Endothelial cell of umbilical vein (primary cell): ENCODE results near the gene KRTAP10-8. TPM values are rescaled to one million over a fixed set of nuclear protein-coding genes. Genes with fewer than 3 reads are reported as not detected.
"Not testable (repeated sequence)": the region's sequence is repeated elsewhere in the genome, so short reads cannot be mapped to it uniquely, and the experiment has no call there.

Experiments used
- BruUV-seq: library from RNA; stranded (reverse); fragments of 400-500 nt; replicated peaks from 2 replicates; lab custom pipeline; 2021; lab: Mats Ljungman, UMichigan
- CTCF ChIA-PET: fragments of 300-600, 350-600 bp; sonication (Branson Sonifier 250); formaldehyde crosslinking; loops from one replicate; lab custom pipeline; 2021; ENCODE audit warnings: antibody characterized with exemption, inconsistent platforms; lab: Charles Lee
- POLR2A ChIA-PET: fragments of 300-600, 350-600 bp; sonication (Branson Sonifier 250); formaldehyde crosslinking; loops from one replicate; lab custom pipeline; 2021; ENCODE audit warnings: antibody characterized with exemption, inconsistent platforms; lab: Charles Lee
- DNase-seq: peaks from one replicate; pipeline ENCODE4 v3.0.0-alpha.2; 2011; ENCODE audit warnings: low read depth, low spot score
- FAIRE-seq: peaks from 2 replicates; lab custom pipeline; 2011; peaks lifted over from hg19 to GRCh38; lab: Jason Lieb, UNC
- H2AFZ ChIP-seq: 2 replicates; pipeline ENCODE4 v1.6.0; 2012; ENCODE audit warnings: low read depth, low read length, control low read depth, inconsistent platforms
- H3K27ac ChIP-seq: 2 replicates; pipeline ENCODE4 v1.5.1; 2011; ENCODE audit warnings: low read depth, mild to moderate bottlenecking, control low read depth, low read length, moderate library complexity; ENCODE audit not compliant: insufficient read depth
- H3K27me3 ChIP-seq, 2 experiments: 2 replicates each; pipeline versions ENCODE4 v1.6.0 to v1.6.1; 2011; ENCODE audit warnings: low read length in 2 of 2, mixed read lengths in 1 of 2; ENCODE audit not compliant: control insufficient read depth in 2 of 2, insufficient read depth in 2 of 2
- H3K36me3 ChIP-seq, 2 experiments: 2 replicates in 1 of 2; 3 replicates in 1 of 2; pipeline ENCODE4 v1.5.1; 2011; ENCODE audit warnings: low read length in 2 of 2, mild to moderate bottlenecking in 1 of 2, moderate library complexity in 1 of 2; ENCODE audit not compliant: control insufficient read depth in 2 of 2, insufficient read depth in 2 of 2; ENCODE audit errors: extremely low read depth in 1 of 2
- H3K4me1 ChIP-seq: 3 replicates; pipeline ENCODE4 v1.5.1; 2011; ENCODE audit warnings: mild to moderate bottlenecking, low read length; ENCODE audit not compliant: control insufficient read depth, insufficient read depth; ENCODE audit errors: extremely low read depth
- H3K4me2 ChIP-seq: 2 replicates; pipeline ENCODE4 v1.6.1; 2011; ENCODE audit warnings: low read length, control low read depth, mixed read lengths; ENCODE audit not compliant: insufficient read depth
- H3K4me3 ChIP-seq, 3 experiments: fragments of 200-600 bp in 1 of 3; sonication (generic), shearing (Covaris generic) in 1 of 3; replicated peaks in 1 of 3; 2 replicates each; pipeline ENCODE4 v1.5.1; 2011 to 2016; ENCODE audit warnings: control low read depth in 3 of 3, low read length in 3 of 3, mild to moderate bottlenecking in 2 of 3, inconsistent platforms in 1 of 3, low read depth in 1 of 3, moderate library complexity in 1 of 3; ENCODE audit not compliant: insufficient read depth in 1 of 3
- H3K79me2 ChIP-seq: 2 replicates; pipeline ENCODE4 v1.6.0; 2012; ENCODE audit warnings: low read length, inconsistent platforms; ENCODE audit not compliant: control insufficient read depth, insufficient read depth
- H3K9ac ChIP-seq: replicated peaks from 2 replicates; pipeline ENCODE3; 2011; ENCODE audit warnings: low read length, control low read depth; ENCODE audit not compliant: insufficient read depth; ENCODE audit errors: extremely low read depth
- H3K9me1 ChIP-seq: replicated peaks from 3 replicates; pipeline ENCODE4 v1.6.0; 2011; ENCODE audit warnings: mild to moderate bottlenecking, low read length; ENCODE audit not compliant: control insufficient read depth, insufficient read depth; ENCODE audit errors: extremely low read depth
- H3K9me3 ChIP-seq: replicated peaks from 2 replicates; pipeline ENCODE4 v1.5.1; 2012; ENCODE audit warnings: low read length, inconsistent platforms; ENCODE audit not compliant: control insufficient read depth, insufficient read depth
- H4K20me1 ChIP-seq: replicated peaks from 2 replicates; pipeline ENCODE3; 2011; ENCODE audit warnings: mild to moderate bottlenecking, low read length; ENCODE audit not compliant: control insufficient read depth, insufficient read depth; ENCODE audit errors: extremely low read depth
- CTCF ChIP-seq, 2 donors: IDR thresholded peaks; 1 replicate in 1 of 2; 2 replicates in 1 of 2; pipeline ENCODE4 v1.5.1; 2011; ENCODE audit warnings: low read length in 2 of 2, mild to moderate bottlenecking in 2 of 2, moderate library complexity in 2 of 2, control low read depth in 1 of 2, inconsistent platforms in 1 of 2, low read depth in 1 of 2; ENCODE audit not compliant: insufficient read depth in 1 of 2; ENCODE audit errors: extremely low read depth in 1 of 2
- EZH2 ChIP-seq: IDR thresholded peaks from 2 replicates; pipeline ENCODE4 v1.6.1; 2012; ENCODE audit warnings: borderline replicate concordance, low read depth, mild to moderate bottlenecking, moderate library complexity, low read length, inconsistent platforms; ENCODE audit not compliant: severe bottlenecking
- FOS ChIP-seq: IDR thresholded peaks from 2 replicates; pipeline ENCODE4 v1.6.1; 2011; ENCODE audit warnings: mild to moderate bottlenecking, low read length, moderate library complexity, borderline replicate concordance; ENCODE audit not compliant: insufficient read depth
- GATA2 ChIP-seq: IDR thresholded peaks from 2 replicates; pipeline ENCODE4 v1.7.0; 2011; ENCODE audit warnings: low read depth, mild to moderate bottlenecking, moderate library complexity, mixed read lengths, low read length; ENCODE audit not compliant: insufficient read length, insufficient read depth
- JUN ChIP-seq: IDR thresholded peaks from 2 replicates; pipeline ENCODE4 v1.6.1; 2011; ENCODE audit warnings: borderline replicate concordance, low read depth; ENCODE audit not compliant: insufficient read length, insufficient read depth
- MYC ChIP-seq: IDR thresholded peaks from one replicate; pipeline ENCODE4 v1.6.1; 2011; ENCODE audit warnings: mild to moderate bottlenecking, low read depth, low read length
- POLR2A ChIP-seq: IDR thresholded peaks from 2 replicates; pipeline ENCODE4 v1.6.1; 2012; ENCODE audit warnings: low read depth, mild to moderate bottlenecking, control low read depth, low read length
- POLR2AphosphoS5 ChIP-seq: IDR thresholded peaks from 2 replicates; pipeline ENCODE4 v1.6.1; 2012; ENCODE audit warnings: low read depth, mild to moderate bottlenecking, control low read depth, low read length, moderate library complexity; ENCODE audit not compliant: insufficient read depth
- dilution Hi-C: fragments of 300-500 bp; cut with MboI; formaldehyde crosslinking; loops from one replicate; pipeline ENCODE4 v1.15.0; 2019; ENCODE audit warnings: low sequenced_read_pairs; ENCODE audit not compliant: extremely low pct_ligation_motif_present
- intact Hi-C: fragments of 100-400 bp; cut with micrococcal nuclease; formaldehyde crosslinking; loops from one replicate; pipeline ENCODE4 v1.10.0; 2022
- polyA plus RNA-seq, 4 experiments: library from polyadenylated mRNA; depleted of rRNA in 3 of 4; stranded (reverse) in 3 of 4; unstranded in 1 of 4; fragments of >200 nt; gene quantifications; 2 replicates each; pipeline versions ENCODE4 v1.2.1 to v1.2.3, GENCODE V29; 2011 to 2012; ENCODE audit warnings: missing spikeins in 1 of 4
- total RNA-seq: library from RNA; stranded (reverse); gene quantifications from 2 replicates; pipeline ENCODE4 v1.2.3, GENCODE V29; 2021
- TF ChIP-seq, protein P1 (sequence below): IDR thresholded peaks from 2 replicates; pipeline ENCODE4 v1.6.1; 2011; ENCODE audit not compliant: insufficient read depth, insufficient read length

KRTAP10-8 gene
- total and polyA plus RNA-seq, 2 donors (not counting 3 experiments of a cell fraction or from before 2014, with no cell fraction given), result not detected

DNA sequence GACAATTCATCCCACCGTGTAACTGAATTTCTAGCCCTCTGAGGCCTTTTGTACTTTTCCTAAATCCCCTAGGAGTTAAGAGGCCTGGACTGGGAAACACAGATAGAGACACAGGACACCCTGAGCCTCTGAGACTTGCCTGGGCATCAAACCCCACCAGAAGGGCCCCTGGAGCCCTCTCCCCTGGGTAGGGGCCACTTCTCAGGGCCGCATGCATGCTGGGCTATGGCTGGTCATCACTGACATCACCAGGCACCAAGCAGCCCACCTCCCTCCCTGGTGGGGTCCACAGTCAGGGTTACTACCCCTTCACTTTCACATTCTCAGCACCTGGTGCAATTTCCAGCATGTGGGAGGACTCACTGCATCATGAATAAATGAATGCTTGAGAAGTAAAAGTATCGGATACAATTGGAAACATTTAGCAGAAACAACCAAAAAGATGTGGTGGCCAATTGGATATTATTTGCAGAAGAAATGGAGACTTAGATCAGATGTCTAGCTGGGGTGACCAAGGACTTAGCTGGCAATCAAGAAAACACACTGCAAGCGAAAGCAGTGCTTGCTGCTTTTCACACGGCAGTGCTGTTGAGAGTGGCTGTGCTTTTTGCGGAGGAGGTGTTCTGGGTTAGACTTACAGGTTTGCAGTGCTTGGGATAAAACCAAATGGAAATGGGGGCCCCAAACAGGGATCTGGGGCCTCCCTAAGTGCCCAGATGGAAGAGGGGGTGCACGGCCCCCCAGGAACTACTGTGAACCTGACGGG lies 12.4 kb upstream of the KRTAP10-8 start:
- no peak overlapping the region for H2AFZ ChIP-seq
- CTCF ChIA-PET, result interaction anchor here (1.4 kb wide), 1 partner anchor 194 kb away, joined by 4 read pairs; no protein-coding TSS in a partner anchor
- intact Hi-C loops, result no loop called here
- no peaks in the 10 kb centered on the region for H3K9me3 ChIP-seq
- no peak overlapping the region for H3K27ac ChIP-seq
- no peak overlapping the region for H3K9ac ChIP-seq
- DNase-seq (no peak), FAIRE-seq (no peak)
- dilution Hi-C loops, result no loop called here
- H3K4me2 ChIP-seq, result no peak overlapping the region
- H3K9me1 ChIP-seq, result no peaks in the 10 kb centered on the region
- no peaks in the 10 kb centered on the region for H3K79me2 ChIP-seq
- POLR2A ChIA-PET, result no interaction called here
- BruUV-seq, result no TSS peak
- H3K27me3 ChIP-seq, result peaks cover 0 to 2% of the 10 kb centered on the region in 2 experiments
- H3K4me1 ChIP-seq, result no peaks in the 10 kb centered on the region
- no peak for TF ChIP-seq JUN
- TF ChIP-seq EZH2, result no peak
- TF ChIP-seq CTCF (IDR thresholded peaks at IDR 0.05; ENCODE audit: extremely low read depth in 1 of 2, insufficient read depth in 1 of 2, low read depth in 1 of 2, low read length in 2 of 2), result no peak
- TF ChIP-seq, protein P1, sequence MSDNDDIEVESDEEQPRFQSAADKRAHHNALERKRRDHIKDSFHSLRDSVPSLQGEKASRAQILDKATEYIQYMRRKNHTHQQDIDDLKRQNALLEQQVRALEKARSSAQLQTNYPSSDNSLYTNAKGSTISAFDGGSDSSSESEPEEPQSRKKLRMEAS, result no peak
- TF ChIP-seq POLR2AphosphoS5, result no peak
- no peak for TF ChIP-seq FOS
- TF ChIP-seq GATA2, result no peak
- TF ChIP-seq POLR2A, result no peak
- no peak for TF ChIP-seq MYC
- H3K4me3 ChIP-seq, result no peak overlapping the region
- no peaks in the 10 kb centered on the region for H4K20me1 ChIP-seq
- H3K36me3 ChIP-seq, result no peaks in the 10 kb centered on the region

- H3K4me2 ChIP-seq, BruUV-seq, POLR2A ChIA-PET, H2AFZ ChIP-seq, H3K9me1 ChIP-seq, H3K27me3 ChIP-seq, H3K4me1 ChIP-seq, H3K9me3 ChIP-seq, H3K36me3 ChIP-seq, intact Hi-C loops, H3K27ac ChIP-seq, H3K79me2 ChIP-seq, DNase-seq, dilution Hi-C loops, H3K4me3 ChIP-seq, H3K9ac ChIP-seq, H4K20me1 ChIP-seq, FAIRE-seq: not testable (repeated sequence)
- CTCF ChIA-PET, result interaction anchor here (0.6 to 1.4 kb wide), 3 partner anchors 8 to 193 kb away, joined by 3 to 4 read pairs (median 4); partner anchors contain the start of gene KRTAP10-6
Observed at GRCh38 chr21:44600118-44600978, 11.5 kb upstream of the KRTAP10-8 start, which contains the start of gene KRTAP10-7. TSS of gene KRTAP10-7 (plus strand) at chr21:44600597. CDS start at chr21:44600622, 25 bp downstream.
